Stomach (tissue), 4 donors: Measurements from ENCODE around the gene FAM184B.

Source experiments
- CTCF ChIP-seq, 7 experiments: fragments of 450-650 bp in 4 of 7; fragments of 200-600 bp in 3 of 7; sonication (generic) in 3 of 7; IDR thresholded peaks; one replicate each; pipeline ENCODE4 v1.5.1; 2016 to 2019; ENCODE audit warnings: antibody characterized with exemption in 7 of 7, control low read depth in 2 of 7, mild to moderate bottlenecking in 1 of 7
- POLR2AphosphoS5 ChIP-seq, 3 donors: sonication (generic); formaldehyde crosslinking; IDR thresholded peaks; one replicate each; pipeline ENCODE4 v1.6.1; 2016; ENCODE audit warnings: antibody characterized with exemption in 3 of 3

- no peak for TF ChIP-seq CTCF (IDR thresholded peaks at IDR 0.05)
- no peak for TF ChIP-seq POLR2AphosphoS5 (IDR thresholded peaks at IDR 0.05)
Measured at GRCh38 chr4:17616283-17616682, 165.1 kb downstream of the FAM184B start.
